ENCODE measurements around the gene TMEM44. TPM values are rescaled to one million over a fixed set of nuclear protein-coding genes. Genes with fewer than 3 reads are reported as not detected.

TMEM44 gene
- total and polyA plus RNA-seq, 12 donors: 1.3 to 20.4 (median 7.3) TPM

DNA sequence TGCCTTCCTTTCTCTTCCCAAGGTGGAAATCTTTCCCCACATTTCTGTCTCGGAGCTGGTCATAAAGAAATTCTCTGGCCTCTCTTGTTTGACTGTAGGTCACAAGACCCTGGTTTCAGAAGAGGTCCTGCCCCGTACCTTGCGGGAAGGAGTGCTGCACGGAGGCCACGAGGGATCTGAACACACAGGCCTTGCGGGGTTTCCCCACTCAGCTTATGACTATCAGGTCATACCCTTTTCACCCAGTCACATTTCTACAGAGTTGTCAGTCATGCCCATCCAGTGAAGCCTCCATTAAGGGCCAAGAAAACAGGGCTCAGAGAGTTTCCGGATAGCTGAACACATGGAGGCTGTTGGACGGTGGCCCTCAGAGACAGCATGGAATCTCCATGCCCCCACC lies 91.7 kb downstream of the TMEM44 start:
- Histone ChIP-seq H3K27me3 (no peaks in the 10 kb centered on the region), H3K27ac (no peak overlapping the region), H3K36me3 (replicated peaks in 1 of 2) (no peaks in the 10 kb centered on the region), H3K9me3 (replicated peaks in 1 of 3) (no peaks in the 10 kb centered on the region), H3K4me3 (no peak overlapping the region), H3K4me1 (replicated peaks in 1 of 2) (peaks cover 9 to 10% of the 10 kb centered on the region in 2 donors)
- intact Hi-C loops (cut with DNase I): no loop called here
- WGBS, 4 donors: 90 to 96% (median 94%) methylated on average over 7 to 8 of the region's 8 CpGs
- no peak for DNase-seq
- no peak for TF ChIP-seq POLR2A (IDR thresholded peaks at IDR 0.05)
- TF ChIP-seq, protein P1, sequence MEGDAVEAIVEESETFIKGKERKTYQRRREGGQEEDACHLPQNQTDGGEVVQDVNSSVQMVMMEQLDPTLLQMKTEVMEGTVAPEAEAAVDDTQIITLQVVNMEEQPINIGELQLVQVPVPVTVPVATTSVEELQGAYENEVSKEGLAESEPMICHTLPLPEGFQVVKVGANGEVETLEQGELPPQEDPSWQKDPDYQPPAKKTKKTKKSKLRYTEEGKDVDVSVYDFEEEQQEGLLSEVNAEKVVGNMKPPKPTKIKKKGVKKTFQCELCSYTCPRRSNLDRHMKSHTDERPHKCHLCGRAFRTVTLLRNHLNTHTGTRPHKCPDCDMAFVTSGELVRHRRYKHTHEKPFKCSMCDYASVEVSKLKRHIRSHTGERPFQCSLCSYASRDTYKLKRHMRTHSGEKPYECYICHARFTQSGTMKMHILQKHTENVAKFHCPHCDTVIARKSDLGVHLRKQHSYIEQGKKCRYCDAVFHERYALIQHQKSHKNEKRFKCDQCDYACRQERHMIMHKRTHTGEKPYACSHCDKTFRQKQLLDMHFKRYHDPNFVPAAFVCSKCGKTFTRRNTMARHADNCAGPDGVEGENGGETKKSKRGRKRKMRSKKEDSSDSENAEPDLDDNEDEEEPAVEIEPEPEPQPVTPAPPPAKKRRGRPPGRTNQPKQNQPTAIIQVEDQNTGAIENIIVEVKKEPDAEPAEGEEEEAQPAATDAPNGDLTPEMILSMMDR (IDR thresholded peaks at IDR 0.05): no peak

- intact Hi-C loops (cut with DNase I): no loop called here
- TF ChIP-seq, protein P1 (IDR thresholded peaks at IDR 0.05): no peak
- no peak for TF ChIP-seq POLR2A (IDR thresholded peaks at IDR 0.05)
- H3K4me1 ChIP-seq (replicated peaks in 1 of 2): peaks cover 9 to 10% of the 10 kb centered on the region in 2 donors
- H3K36me3 ChIP-seq (replicated peaks in 1 of 2): no peaks in the 10 kb centered on the region
- peak in 1 of 7 donors; percentile 30 for DNase-seq
- WGBS, 4 donors: 74 to 86% (median 81%) methylated on average over 8 of the region's 8 CpGs
- H3K27ac ChIP-seq: no peak overlapping the region
- H3K9me3 ChIP-seq (replicated peaks in 1 of 3): no peaks in the 10 kb centered on the region
- no peaks in the 10 kb centered on the region for H3K27me3 ChIP-seq
- H3K4me3 ChIP-seq: no peak overlapping the region
Observed at GRCh38 chr3:194540274-194540905, 92.8 kb downstream of the TMEM44 start.

DNA sequence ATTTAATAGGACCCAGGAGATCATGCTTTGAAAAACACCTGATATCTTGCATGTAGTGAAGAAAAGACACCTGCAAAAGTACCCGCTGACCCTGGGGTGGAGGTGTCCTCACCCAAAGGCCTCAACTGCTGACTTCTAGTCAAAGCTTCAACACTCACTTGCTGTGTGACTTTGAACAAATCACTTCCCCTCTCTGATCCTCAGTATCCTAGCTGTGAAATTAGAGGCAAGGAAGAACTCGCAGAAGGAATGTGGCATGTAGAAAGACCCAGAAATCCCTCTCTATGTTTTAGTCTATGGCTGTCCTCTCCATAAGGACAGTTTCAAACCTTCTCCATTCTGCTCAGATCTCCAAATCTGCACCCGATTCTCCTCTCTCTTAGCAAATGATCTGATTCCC lies 93.7 kb downstream of the TMEM44 start:
- H3K27ac ChIP-seq: no peak overlapping the region
- peaks cover 0 to 5% (median 0%) of the 10 kb centered on the region in 3 donors for H3K9me3 ChIP-seq (replicated peaks in 1 of 3)
- DNase-seq: no peak
- peaks cover 9 to 10% of the 10 kb centered on the region in 2 donors for H3K4me1 ChIP-seq (replicated peaks in 1 of 2)
- intact Hi-C loops (cut with DNase I): no loop called here
- no peak overlapping the region for H3K4me3 ChIP-seq
- 92 to 97% (median 93%) methylated on average over 3 of the region's 3 CpGs for WGBS, 4 donors
- H3K36me3 ChIP-seq (replicated peaks in 1 of 2): no peaks in the 10 kb centered on the region
- H3K27me3 ChIP-seq: no peaks in the 10 kb centered on the region
- TF ChIP-seq POLR2A (IDR thresholded peaks at IDR 0.05): no peak
- TF ChIP-seq, protein P1 (IDR thresholded peaks at IDR 0.05): no peak

- H3K27me3 ChIP-seq: no peaks in the 10 kb centered on the region
- H3K27ac ChIP-seq: peak overlapping the region in 2 of 5 donors; percentile 58 to 62
- WGBS, 4 donors: 51 to 64% (median 63%) methylated on average over 8 of the region's 8 CpGs
Observed at GRCh38 chr3:194537732-194538247, 95.4 kb downstream of the TMEM44 start.

More at GRCh38 chr3:194537732-194538247, 95.4 kb downstream of the TMEM44 start:
- intact Hi-C loops (cut with DNase I): no loop called here
- no peaks in the 10 kb centered on the region for H3K36me3 ChIP-seq (replicated peaks in 1 of 2)
- H3K4me1 ChIP-seq (replicated peaks in 1 of 2): peaks cover 9 to 10% of the 10 kb centered on the region in 2 donors
- H3K4me3 ChIP-seq: no peak overlapping the region
- peak in 6 of 7 donors; percentile 38 to 84 (median 78) for DNase-seq
- peak in 1 of 2 donors; percentile 11 for TF ChIP-seq POLR2A (IDR thresholded peaks at IDR 0.05)
- TF ChIP-seq, protein P1 (IDR thresholded peaks at IDR 0.05): no peak
- H3K9me3 ChIP-seq (replicated peaks in 1 of 3): peaks cover 0 to 11% (median 0%) of the 10 kb centered on the region in 3 donors

Small RNAs within 50 kb of the gene (small RNA-seq; reads per million reads assigned to genes)
- gene AC046143.2: 0 reads per million in 2 donors

Other genes starting within 250 kb of the TMEM44 start
- gene GP5, start 234.2 kb downstream of the TMEM44 start, total RNA-seq: under 1 TPM in 3 of 9 donors, not detected in 6; 0.08 to 0.28 (median 0.11) TPM
- not detected for gene GP5, start 234.2 kb downstream of the TMEM44 start, polyA plus RNA-seq
- 100 to 1,000 TPM in 3 of 9 donors, 10 to 100 TPM in 6; 30.6 to 111 (median 79.0) TPM for gene ATP13A3, start 146.4 kb downstream of the TMEM44 start, total RNA-seq
- 10 to 100 TPM; 17.6 to 43.2 (median 22.6) TPM for gene ATP13A3, start 146.4 kb downstream of the TMEM44 start, polyA plus RNA-seq
- 10 to 100 TPM; 12.5 to 56.0 (median 21.8) TPM for gene LSG1, start 38.8 kb upstream of the TMEM44 start, total RNA-seq
- gene LSG1, start 38.8 kb upstream of the TMEM44 start, polyA plus RNA-seq: 10 to 100 TPM; 16.2 to 46.1 (median 31.6) TPM
- gene FAM43A, start 52.5 kb upstream of the TMEM44 start, total RNA-seq: 10 to 100 TPM in 4 of 9 donors, 1 to 10 TPM in 5; 2.1 to 18.7 (median 7.9) TPM
- 1 to 10 TPM in 2 of 3 donors, under 1 TPM in 1; 0.99 to 8.3 (median 6.4) TPM for gene FAM43A, start 52.5 kb upstream of the TMEM44 start, polyA plus RNA-seq